ENCODE results near the gene HAUS7. TPM values are rescaled to one million over a fixed set of nuclear protein-coding genes. Genes with fewer than 3 reads are reported as not detected.

The HAUS7 gene
- total RNA-seq, 6 donors from 2014 or later, result 3.7 to 61.8 (median 23.0) TPM

GRCh38 chrX:153490217-153490930 is 20.0 kb upstream of the HAUS7 start:
- no peak overlapping the region for H3K4me3 ChIP-seq
- H3K36me3 ChIP-seq, result no peaks in the 10 kb centered on the region
- 90% methylated on average over 19 of the region's 20 CpGs; no CpG with 5 or more reads in 1 of the 2 donors for WGBS, 2 donors
- H3K9me3 ChIP-seq, result no peaks in the 10 kb centered on the region
- peaks cover 15 to 44% (median 20%) of the 10 kb centered on the region in 4 donors for H3K4me1 ChIP-seq
- ATAC-seq (ENCODE audit: low FRiP score in 2 of 2) (no peak), DNase-seq (peak in 1 of 2 donors; percentile 22)
- TF ChIP-seq POLR2AphosphoS5 (IDR thresholded peaks at IDR 0.05) (no peak), CTCF (IDR thresholded peaks at IDR 0.05) (no peak), EP300 (IDR thresholded peaks at IDR 0.05) (no peak), POLR2A (IDR thresholded peaks at IDR 0.05) (no peak)
- H3K27me3 ChIP-seq, result no peaks in the 10 kb centered on the region
- peak overlapping the region in 2 of 4 donors; percentile 53 to 71 for H3K27ac ChIP-seq

DNA sequence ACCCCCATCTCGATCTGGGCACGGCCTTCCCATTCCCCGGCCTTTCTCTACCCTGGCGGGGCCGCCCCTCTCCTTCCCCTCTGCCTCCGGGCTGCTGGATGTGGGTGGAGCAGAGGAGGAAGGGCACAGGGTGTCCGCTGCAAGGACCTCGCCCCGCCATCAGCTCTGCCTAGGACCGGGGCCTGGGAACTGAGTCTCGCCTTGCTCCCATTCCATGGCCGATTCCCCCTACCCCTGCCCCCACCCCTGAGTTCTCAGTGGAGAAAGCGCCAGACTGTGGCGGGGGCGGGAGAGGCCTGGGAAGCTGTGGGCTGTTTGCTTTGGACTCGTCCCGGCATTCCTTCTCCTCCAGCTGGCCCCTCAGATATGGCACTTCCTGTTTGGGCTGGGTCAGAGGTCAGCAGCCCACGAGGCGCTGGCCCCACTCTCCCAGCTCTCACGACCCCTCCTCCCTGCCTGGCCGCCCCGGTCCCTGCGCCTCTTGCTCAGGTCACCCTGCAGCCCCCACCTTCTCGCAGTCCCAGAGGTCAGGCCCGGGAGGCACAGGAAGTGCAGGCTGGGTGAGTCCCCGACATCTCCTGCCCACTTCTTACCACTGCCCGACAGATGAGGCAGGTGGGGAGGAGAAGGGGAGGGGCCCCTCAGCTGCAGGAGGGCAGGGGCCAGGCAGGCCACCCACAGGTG is 18.0 kb upstream of the HAUS7 start:
- Histone ChIP-seq H3K27me3 (no peaks in the 10 kb centered on the region), H3K27ac (peak overlapping the region; percentile 36 to 82 (median 60)), H3K4me1 (peaks cover 15 to 44% (median 19%) of the 10 kb centered on the region in 4 donors), H3K36me3 (no peaks in the 10 kb centered on the region), H3K9me3 (no peaks in the 10 kb centered on the region), H3K4me3 (no peak overlapping the region)
- WGBS, 2 donors, result 0 to 63% methylated on average over 1 to 27 of the region's 27 CpGs
- ATAC-seq (ENCODE audit: low FRiP score in 2 of 2) (peak in 1 of 2 donors; percentile 61), DNase-seq (peak in 1 of 2 donors; percentile 67)
- TF ChIP-seq POLR2A (IDR thresholded peaks at IDR 0.05) (no peak), POLR2AphosphoS5 (IDR thresholded peaks at IDR 0.05) (no peak), EP300 (IDR thresholded peaks at IDR 0.05) (no peak), CTCF (IDR thresholded peaks at IDR 0.05) (no peak)

DNA sequence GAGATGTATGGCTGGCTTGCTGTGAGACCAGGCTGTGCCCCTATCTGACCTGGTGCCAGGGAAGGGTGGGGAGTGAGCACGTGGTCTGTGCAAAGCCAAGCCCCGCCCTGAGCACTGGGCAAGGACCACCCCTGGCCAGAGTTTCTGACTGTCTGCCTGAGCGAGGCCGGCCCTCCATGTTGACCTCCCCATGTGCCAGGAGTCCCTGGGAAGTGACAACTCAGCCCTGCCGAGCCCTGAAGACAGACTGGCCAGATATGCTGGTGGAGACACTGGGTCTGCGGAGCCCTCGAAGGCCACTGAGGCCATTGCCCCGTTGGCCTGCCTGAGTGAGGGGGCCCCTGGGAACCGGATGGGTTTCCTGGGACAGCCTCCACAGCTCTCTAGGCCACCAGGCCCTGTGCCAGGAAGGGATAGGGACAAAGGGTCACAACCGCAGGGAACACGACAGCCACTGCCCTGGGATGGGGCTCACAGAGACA is 17.3 kb upstream of the HAUS7 start:
- TF ChIP-seq POLR2AphosphoS5 (IDR thresholded peaks at IDR 0.05), result peak in 1 of 2 donors; percentile 14
- no peak for TF ChIP-seq POLR2A (IDR thresholded peaks at IDR 0.05)
- Histone ChIP-seq H3K36me3 (no peaks in the 10 kb centered on the region), H3K9me3 (no peaks in the 10 kb centered on the region), H3K27me3 (no peaks in the 10 kb centered on the region), H3K27ac (peak overlapping the region; percentile 36 to 82 (median 60)), H3K4me1 (peaks cover 15 to 43% (median 19%) of the 10 kb centered on the region in 4 donors), H3K4me3 (no peak overlapping the region)
- ATAC-seq (ENCODE audit: low FRiP score in 2 of 2), result no peak
- WGBS, 2 donors, result 62% methylated on average over 11 of the region's 11 CpGs; no CpG with 5 or more reads in 1 of the 2 donors
- peak in 1 of 2 donors; percentile 39 for DNase-seq

DNA sequence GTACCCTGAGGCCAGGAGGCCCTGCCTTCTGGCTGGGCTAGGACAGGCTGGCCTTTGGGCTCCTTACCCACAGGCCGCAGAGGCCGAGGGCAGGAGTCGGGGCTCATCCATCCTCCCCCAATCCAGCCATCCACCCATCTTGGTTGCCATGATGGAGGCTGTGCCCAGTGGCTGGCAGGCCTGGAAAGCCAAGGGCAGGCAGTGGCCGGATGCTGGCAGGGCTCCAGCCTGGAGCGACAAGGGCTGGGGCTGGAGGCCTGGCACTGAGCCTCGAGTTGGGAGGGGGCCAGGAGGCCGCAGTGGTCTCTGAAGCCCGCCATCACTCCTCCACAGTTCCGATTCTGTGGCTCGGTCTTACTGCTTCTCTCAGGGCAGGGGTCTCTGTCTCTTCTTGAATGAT is 15.8 kb upstream of the HAUS7 start:
- ATAC-seq (ENCODE audit: low FRiP score in 2 of 2), result no peak
- Histone ChIP-seq H3K27me3 (no peaks in the 10 kb centered on the region), H3K9me3 (no peaks in the 10 kb centered on the region), H3K27ac (peak overlapping the region in 1 of 4 donors; percentile 30), H3K36me3 (no peaks in the 10 kb centered on the region), H3K4me1 (peaks cover 10 to 29% (median 14%) of the 10 kb centered on the region in 4 donors), H3K4me3 (no peak overlapping the region)
- TF ChIP-seq EP300 (IDR thresholded peaks at IDR 0.05) (no peak), CTCF (IDR thresholded peaks at IDR 0.05) (no peak), POLR2AphosphoS5 (IDR thresholded peaks at IDR 0.05) (no peak), POLR2A (IDR thresholded peaks at IDR 0.05) (no peak)
- peak in 1 of 2 donors; percentile 41 for DNase-seq
- 84% methylated on average over 10 of the region's 10 CpGs; no CpG with 5 or more reads in 1 of the 2 donors for WGBS, 2 donors
